ENCODE results near the gene MLLT10. TPM values are rescaled to one million over a fixed set of nuclear protein-coding genes. Genes with fewer than 3 reads are reported as not detected.

MLLT10 gene
- total and polyA plus RNA-seq, 9 of the 15 experiments (the other 6 are each of a cell fraction or from before 2014, with no cell fraction given), result 18.8 to 81.4 (median 64.2) TPM

DNA sequence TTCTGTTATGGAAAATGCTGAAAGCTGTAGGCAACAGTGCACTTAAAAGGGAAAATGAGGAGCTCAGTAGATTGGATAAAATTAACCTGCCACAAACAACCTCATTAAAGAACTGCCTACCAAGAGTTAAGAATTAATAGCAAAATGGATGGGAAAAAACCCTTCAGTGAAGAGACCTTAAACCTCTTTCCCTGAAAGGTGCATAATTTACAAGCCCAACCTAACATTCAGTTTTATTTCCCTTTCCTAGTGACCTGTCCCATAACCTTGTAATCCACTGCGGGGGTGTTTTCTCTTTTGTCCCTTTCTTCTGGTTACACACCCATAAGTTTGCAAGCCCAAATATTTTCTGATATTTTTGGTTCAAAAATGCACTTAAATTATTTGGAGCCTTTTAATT is 30.5 kb upstream of the MLLT10 start:
- FAIRE-seq (no peak), DNase-seq (ENCODE audit: extremely low read depth in 1 of 4, low spot score in 3 of 4) (no peak), ATAC-seq (no peak)
- BruUV-seq (replicated peaks), result no TSS peak
- peaks cover 5 to 13% of the 10 kb centered on the region in 2 experiments; a peak in 3 of 5 replicates for H3K4me1 ChIP-seq (replicated peaks in 1 of 2; ENCODE audit: control insufficient read depth in 2 of 2, insufficient read depth in 2 of 2, low read length in 2 of 2)
- no peaks in the 10 kb centered on the region for H4K20me1 ChIP-seq (replicated peaks; ENCODE audit: control insufficient read depth, insufficient read depth, low read length)
- H3K36me3 ChIP-seq (ENCODE audit: control insufficient read depth, insufficient read depth, low read length), result no peaks in the 10 kb centered on the region
- H2AFZ ChIP-seq (ENCODE audit: low read depth, low read length), result no peak overlapping the region
- H3K79me2 ChIP-seq (ENCODE audit: control insufficient read depth, insufficient read depth, low read length), result no peaks in the 10 kb centered on the region
- no peak overlapping the region for H3K4me2 ChIP-seq (ENCODE audit: insufficient read depth, low read length)
- H3K9me1 ChIP-seq (ENCODE audit: control insufficient read depth, insufficient read depth, low read length), result no peaks in the 10 kb centered on the region
- H3K27me3 ChIP-seq (ENCODE audit: control insufficient read depth in 2 of 2, insufficient read depth in 2 of 2, low read length in 2 of 2), result no peaks in the 10 kb centered on the region
- H3K4me3 ChIP-seq, result no peak overlapping the region
- no peaks in the 10 kb centered on the region; the same call in 1 of the 2 replicates for H3K9me3 ChIP-seq (replicated peaks; ENCODE audit: control insufficient read depth, insufficient read depth, low read depth, low read length)
- intact Hi-C loops (cut with micrococcal nuclease), result no loop called here
- 11% methylated on average over 1 of the region's 1 CpG for WGBS (ENCODE audit: insufficient coverage, low coverage, missing lambda C conversion rate)
- in situ Hi-C loops (cut with MboI), result no loop called here
- H3K27ac ChIP-seq (ENCODE audit: extremely low read depth, low read depth, low read length), result no peak overlapping the region
- CTCF ChIA-PET (ENCODE audit: low intra/inter-chr PET ratio), result no interaction called here
- no peak overlapping the region for H3K9ac ChIP-seq (ENCODE audit: insufficient read depth in 1 of 2, low read depth in 2 of 2, low read length in 2 of 2)
- POLR2A ChIA-PET, result no interaction called here
- TF ChIP-seq RFX1 (IDR thresholded peaks at IDR 0.05) (no peak), MCM5 (IDR thresholded peaks at IDR 0.05; ENCODE audit: low read depth) (no peak), TSHZ1 (CRISPR knock-in tag; IDR thresholded peaks at IDR 0.05) (no peak), SMARCE1 (IDR thresholded peaks at IDR 0.05) (no peak), SP2 (IDR thresholded peaks at IDR 0.05; ENCODE audit: extremely low read depth, low read depth, low read length, poor library complexity, severe bottlenecking) (no peak), EZH2 (IDR thresholded peaks at IDR 0.05; ENCODE audit: borderline replicate concordance, low read depth, low read length) (no peak), IRF2 (CRISPR knock-in tag; IDR thresholded peaks at IDR 0.05) (no peak), U2AF2 (optimal IDR thresholded peaks at IDR 0.05; ENCODE audit: low read depth, low read length) (no peak), SMARCA4 (IDR thresholded peaks at IDR 0.05) (no peak), NCOA1 (IDR thresholded peaks at IDR 0.05; ENCODE audit: low read depth) (no peak), NR1H2 (CRISPR knock-in tag; IDR thresholded peaks at IDR 0.05) (no peak), PATZ1 (CRISPR knock-in tag; IDR thresholded peaks at IDR 0.05; ENCODE audit: borderline replicate concordance) (no peak), MEF2D (tag; conservative IDR thresholded peaks at IDR 0.05; ENCODE audit: low read depth) (no peak), ZBTB12 (CRISPR knock-in tag; IDR thresholded peaks at IDR 0.05) (no peak)
- TF ChIP-seq, protein P1, sequence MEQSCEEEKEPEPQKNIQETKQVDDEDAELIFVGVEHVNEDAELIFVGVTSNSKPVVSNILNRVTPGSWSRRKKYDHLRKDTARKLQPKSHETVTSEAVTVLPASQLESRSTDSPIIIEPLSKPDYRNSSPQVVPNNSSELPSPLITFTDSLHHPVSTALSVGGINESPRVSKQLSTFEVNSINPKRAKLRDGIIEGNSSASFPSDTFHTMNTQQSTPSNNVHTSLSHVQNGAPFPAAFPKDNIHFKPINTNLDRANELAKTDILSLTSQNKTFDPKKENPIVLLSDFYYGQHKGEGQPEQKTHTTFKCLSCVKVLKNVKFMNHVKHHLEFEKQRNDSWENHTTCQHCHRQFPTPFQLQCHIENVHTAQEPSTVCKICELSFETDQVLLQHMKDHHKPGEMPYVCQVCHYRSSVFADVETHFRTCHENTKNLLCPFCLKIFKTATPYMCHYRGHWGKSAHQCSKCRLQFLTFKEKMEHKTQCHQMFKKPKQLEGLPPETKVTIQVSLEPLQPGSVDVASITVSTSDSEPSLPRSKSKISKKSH (CRISPR knock-in tag; IDR thresholded peaks at IDR 0.05), result no peak
